Loucy (cell line): ENCODE measurements around the gene PTPRS.

Experiments used
- CTCF ChIP-seq: fragments of 200-600 bp; sonication (generic); conservative IDR thresholded peaks from 2 replicates; pipeline ENCODE4 v1.5.1; 2014; ENCODE audit warnings: mild to moderate bottlenecking, antibody characterized with exemption, low read length
- EZH2phosphoT487 ChIP-seq: fragments of 200-600 bp; IDR thresholded peaks from 2 replicates; pipeline ENCODE4 v1.6.1; 2018; ENCODE audit warnings: antibody characterized with exemption, mild to moderate bottlenecking, moderate library complexity, borderline replicate concordance

- TF ChIP-seq CTCF: no peak
- no peak for TF ChIP-seq EZH2phosphoT487
Measured at GRCh38 chr19:5334366-5334739, 6.3 kb downstream of the PTPRS start.
